SK-N-SH treated with all-trans-retinoic acid at 6 μM for 48 hours (cell line): ENCODE measurements around the gene KLHL40.

Experiments
- ATAC-seq: fragments of 200-7000 bp; cut with Tn5 transposase; 3 replicates; pipeline ENCODE4 v1.9.1; 2020; ENCODE audit warnings: mild to moderate bottlenecking, moderate library complexity
- BACH2 ChIP-seq: fragments of 250-450 bp; sonication (Bioruptor Pico); IDR thresholded peaks from 2 replicates; pipeline ENCODE4 v1.9.0; 2021; ENCODE audit warnings: mild to moderate bottlenecking, borderline replicate concordance
- CSDC2 ChIP-seq: fragments of 250-450 bp; sonication (Bioruptor Pico); IDR thresholded peaks from 2 replicates; pipeline ENCODE4 v1.5.0; 2020; ENCODE audit warnings: mild to moderate bottlenecking, moderate library complexity
- ESRRG ChIP-seq: fragments of 250-450 bp; sonication (Bioruptor Pico); IDR thresholded peaks from 2 replicates; pipeline ENCODE4 v1.6.1; 2021; ENCODE audit warnings: mild to moderate bottlenecking
- GLIS3 ChIP-seq: fragments of 250-450 bp; sonication (Bioruptor Pico); IDR thresholded peaks from 2 replicates; pipeline ENCODE4 v1.5.0; 2020; ENCODE audit warnings: mild to moderate bottlenecking, moderate library complexity
- ISL1 ChIP-seq: fragments of 250-450 bp; sonication (Bioruptor Pico); IDR thresholded peaks from 2 replicates; pipeline ENCODE4 v2.1.2; 2022; ENCODE audit warnings: mild to moderate bottlenecking, moderate library complexity
- OSR1 ChIP-seq: fragments of 250-450 bp; sonication (Bioruptor Pico); IDR thresholded peaks from 2 replicates; pipeline ENCODE4 v1.8.0; 2022; ENCODE audit warnings: moderate library complexity, mild to moderate bottlenecking, inconsistent platforms
- RARB ChIP-seq: fragments of 250-450 bp; sonication (Bioruptor Pico); IDR thresholded peaks from 2 replicates; pipeline ENCODE4 v1.8.0; 2021; ENCODE audit warnings: mild to moderate bottlenecking, moderate library complexity
- SNAI2 ChIP-seq: fragments of 250-450 bp; sonication (Bioruptor Pico); IDR thresholded peaks from 2 replicates; pipeline ENCODE4 v1.5.0; 2020; ENCODE audit warnings: mild to moderate bottlenecking, moderate library complexity
- TOX ChIP-seq: fragments of 250-450 bp; sonication (Bioruptor Pico); IDR thresholded peaks from 2 replicates; pipeline ENCODE4 v1.8.0; 2021; ENCODE audit warnings: mild to moderate bottlenecking, moderate library complexity, borderline replicate concordance
- ZFP3 ChIP-seq: fragments of 250-450 bp; sonication (Bioruptor Pico); IDR thresholded peaks from 2 replicates; pipeline ENCODE4 v1.5.0; 2020; ENCODE audit warnings: mild to moderate bottlenecking, moderate library complexity
- ZFP30 ChIP-seq: fragments of 450-650 bp; formaldehyde crosslinking; IDR thresholded peaks from 2 replicates; pipeline ENCODE4 v1.5.0; 2022; ENCODE audit warnings: mild to moderate bottlenecking, moderate library complexity
- ZNF565 ChIP-seq: fragments of 450-650 bp; formaldehyde crosslinking; conservative IDR thresholded peaks from 2 replicates; pipeline ENCODE4 v1.5.0; 2020; ENCODE audit warnings: low read depth, mild to moderate bottlenecking, moderate library complexity
- ZNF8 ChIP-seq: fragments of 450-650 bp; formaldehyde crosslinking; IDR thresholded peaks from 2 replicates; pipeline ENCODE4 v1.5.0; 2020; ENCODE audit warnings: mild to moderate bottlenecking, moderate library complexity
- TF ChIP-seq, protein P1 (sequence below): fragments of 250-450 bp; sonication (Bioruptor Pico); IDR thresholded peaks from 2 replicates; pipeline ENCODE4 v1.5.1; 2021; ENCODE audit warnings: mild to moderate bottlenecking, moderate library complexity
- TF ChIP-seq, protein P2 (sequence below): fragments of 250-450 bp; sonication (Bioruptor Pico); IDR thresholded peaks from 2 replicates; pipeline ENCODE4 v1.5.0; 2020; ENCODE audit warnings: mild to moderate bottlenecking, moderate library complexity
- TF ChIP-seq, protein P3 (sequence below): fragments of 250-450 bp; sonication (Bioruptor Pico); IDR thresholded peaks from 2 replicates; pipeline ENCODE4 v1.5.1; 2020; ENCODE audit warnings: low read depth, mild to moderate bottlenecking, moderate library complexity
- TF ChIP-seq, protein P4 (sequence below): fragments of 250-450 bp; sonication (Bioruptor Pico); IDR thresholded peaks from 2 replicates; pipeline ENCODE4 v1.8.0; 2020; ENCODE audit warnings: mild to moderate bottlenecking, moderate library complexity, borderline replicate concordance
- TF ChIP-seq, protein P5 (sequence below): fragments of 250-450 bp; sonication (Bioruptor Pico); IDR thresholded peaks from 2 replicates; pipeline ENCODE4 v1.8.0; 2021; ENCODE audit warnings: low read depth, mild to moderate bottlenecking, moderate library complexity, borderline replicate concordance

KLHL40 gene

DNA sequence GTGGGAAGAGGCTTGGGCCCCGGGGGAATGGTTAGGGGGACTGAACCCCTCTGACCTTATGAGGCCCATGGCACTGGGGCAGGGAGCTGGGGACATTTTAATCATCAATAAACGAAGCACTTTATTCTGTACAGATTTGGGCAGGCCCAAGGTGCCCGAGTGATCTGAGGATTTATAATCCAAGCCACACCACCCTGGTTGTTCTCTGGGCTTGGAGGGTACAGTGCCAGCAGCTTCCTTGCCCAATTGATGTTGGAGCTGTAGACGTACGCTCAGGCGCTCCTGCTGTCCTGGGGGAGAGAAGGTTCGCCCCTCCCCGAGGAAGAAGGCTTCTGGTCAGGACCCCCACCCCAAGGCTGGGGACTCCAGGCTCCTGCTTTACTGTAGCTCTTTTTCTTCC, 19.3 kb upstream of the KLHL40 start:
- no peak for ATAC-seq
- TF ChIP-seq, protein P1, sequence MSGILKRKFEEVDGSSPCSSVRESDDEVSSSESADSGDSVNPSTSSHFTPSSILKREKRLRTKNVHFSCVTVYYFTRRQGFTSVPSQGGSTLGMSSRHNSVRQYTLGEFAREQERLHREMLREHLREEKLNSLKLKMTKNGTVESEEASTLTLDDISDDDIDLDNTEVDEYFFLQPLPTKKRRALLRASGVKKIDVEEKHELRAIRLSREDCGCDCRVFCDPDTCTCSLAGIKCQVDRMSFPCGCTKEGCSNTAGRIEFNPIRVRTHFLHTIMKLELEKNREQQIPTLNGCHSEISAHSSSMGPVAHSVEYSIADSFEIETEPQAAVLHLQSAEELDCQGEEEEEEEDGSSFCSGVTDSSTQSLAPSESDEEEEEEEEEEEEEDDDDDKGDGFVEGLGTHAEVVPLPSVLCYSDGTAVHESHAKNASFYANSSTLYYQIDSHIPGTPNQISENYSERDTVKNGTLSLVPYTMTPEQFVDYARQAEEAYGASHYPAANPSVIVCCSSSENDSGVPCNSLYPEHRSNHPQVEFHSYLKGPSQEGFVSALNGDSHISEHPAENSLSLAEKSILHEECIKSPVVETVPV, result no peak
- TF ChIP-seq GLIS3 (no peak), ZFP3 (CRISPR knock-in tag) (no peak), CSDC2 (CRISPR knock-in tag) (no peak), OSR1 (CRISPR knock-in tag) (no peak), ZFP30 (CRISPR knock-in tag) (no peak), BACH2 (CRISPR knock-in tag) (no peak), ZNF8 (CRISPR knock-in tag) (no peak), TOX (CRISPR knock-in tag) (no peak), SNAI2 (no peak), RARB (CRISPR knock-in tag) (no peak), ISL1 (CRISPR knock-in tag) (no peak)
- TF ChIP-seq, protein P2, sequence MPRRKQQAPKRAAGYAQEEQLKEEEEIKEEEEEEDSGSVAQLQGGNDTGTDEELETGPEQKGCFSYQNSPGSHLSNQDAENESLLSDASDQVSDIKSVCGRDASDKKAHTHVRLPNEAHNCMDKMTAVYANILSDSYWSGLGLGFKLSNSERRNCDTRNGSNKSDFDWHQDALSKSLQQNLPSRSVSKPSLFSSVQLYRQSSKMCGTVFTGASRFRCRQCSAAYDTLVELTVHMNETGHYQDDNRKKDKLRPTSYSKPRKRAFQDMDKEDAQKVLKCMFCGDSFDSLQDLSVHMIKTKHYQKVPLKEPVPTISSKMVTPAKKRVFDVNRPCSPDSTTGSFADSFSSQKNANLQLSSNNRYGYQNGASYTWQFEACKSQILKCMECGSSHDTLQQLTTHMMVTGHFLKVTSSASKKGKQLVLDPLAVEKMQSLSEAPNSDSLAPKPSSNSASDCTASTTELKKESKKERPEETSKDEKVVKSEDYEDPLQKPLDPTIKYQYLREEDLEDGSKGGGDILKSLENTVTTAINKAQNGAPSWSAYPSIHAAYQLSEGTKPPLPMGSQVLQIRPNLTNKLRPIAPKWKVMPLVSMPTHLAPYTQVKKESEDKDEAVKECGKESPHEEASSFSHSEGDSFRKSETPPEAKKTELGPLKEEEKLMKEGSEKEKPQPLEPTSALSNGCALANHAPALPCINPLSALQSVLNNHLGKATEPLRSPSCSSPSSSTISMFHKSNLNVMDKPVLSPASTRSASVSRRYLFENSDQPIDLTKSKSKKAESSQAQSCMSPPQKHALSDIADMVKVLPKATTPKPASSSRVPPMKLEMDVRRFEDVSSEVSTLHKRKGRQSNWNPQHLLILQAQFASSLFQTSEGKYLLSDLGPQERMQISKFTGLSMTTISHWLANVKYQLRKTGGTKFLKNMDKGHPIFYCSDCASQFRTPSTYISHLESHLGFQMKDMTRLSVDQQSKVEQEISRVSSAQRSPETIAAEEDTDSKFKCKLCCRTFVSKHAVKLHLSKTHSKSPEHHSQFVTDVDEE (CRISPR knock-in tag), result no peak
- TF ChIP-seq, protein P3, sequence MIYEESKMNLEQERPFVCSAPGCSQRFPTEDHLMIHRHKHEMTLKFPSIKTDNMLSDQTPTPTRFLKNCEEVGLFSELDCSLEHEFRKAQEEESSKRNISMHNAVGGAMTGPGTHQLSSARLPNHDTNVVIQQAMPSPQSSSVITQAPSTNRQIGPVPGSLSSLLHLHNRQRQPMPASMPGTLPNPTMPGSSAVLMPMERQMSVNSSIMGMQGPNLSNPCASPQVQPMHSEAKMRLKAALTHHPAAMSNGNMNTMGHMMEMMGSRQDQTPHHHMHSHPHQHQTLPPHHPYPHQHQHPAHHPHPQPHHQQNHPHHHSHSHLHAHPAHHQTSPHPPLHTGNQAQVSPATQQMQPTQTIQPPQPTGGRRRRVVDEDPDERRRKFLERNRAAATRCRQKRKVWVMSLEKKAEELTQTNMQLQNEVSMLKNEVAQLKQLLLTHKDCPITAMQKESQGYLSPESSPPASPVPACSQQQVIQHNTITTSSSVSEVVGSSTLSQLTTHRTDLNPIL (CRISPR knock-in tag), result no peak
- TF ChIP-seq, all 23 proteins: peak for 0

DNA sequence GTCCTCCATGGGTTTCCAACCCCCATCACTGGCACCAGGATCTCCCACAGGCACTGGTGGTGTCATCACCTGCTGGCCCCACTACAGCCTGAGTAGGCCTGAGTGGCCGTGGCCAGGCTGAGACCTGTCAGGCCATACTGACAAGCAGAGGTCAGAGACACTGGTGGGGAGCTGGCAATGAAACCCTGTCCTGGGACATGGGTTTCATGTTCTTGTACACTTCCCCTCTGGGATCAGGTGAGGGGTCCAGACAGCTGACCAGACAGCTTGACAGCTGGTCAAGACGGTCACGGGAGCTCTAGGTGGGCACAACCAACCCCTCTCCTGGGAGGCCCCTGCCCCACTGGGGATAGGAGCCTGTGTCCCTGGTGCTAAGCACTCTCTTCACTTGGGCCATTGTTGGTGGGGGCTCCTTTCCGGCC, 18.7 kb upstream of the KLHL40 start:
- TF ChIP-seq ZNF565 (no peak), BACH2 (CRISPR knock-in tag) (no peak), SNAI2 (no peak), OSR1 (CRISPR knock-in tag) (no peak), ZFP30 (CRISPR knock-in tag) (no peak), RARB (CRISPR knock-in tag) (no peak), ZNF8 (CRISPR knock-in tag) (no peak), ZFP3 (CRISPR knock-in tag) (no peak), ESRRG (CRISPR knock-in tag) (no peak)
- TF ChIP-seq, protein P3 (CRISPR knock-in tag), result no peak
- TF ChIP-seq, protein P4, sequence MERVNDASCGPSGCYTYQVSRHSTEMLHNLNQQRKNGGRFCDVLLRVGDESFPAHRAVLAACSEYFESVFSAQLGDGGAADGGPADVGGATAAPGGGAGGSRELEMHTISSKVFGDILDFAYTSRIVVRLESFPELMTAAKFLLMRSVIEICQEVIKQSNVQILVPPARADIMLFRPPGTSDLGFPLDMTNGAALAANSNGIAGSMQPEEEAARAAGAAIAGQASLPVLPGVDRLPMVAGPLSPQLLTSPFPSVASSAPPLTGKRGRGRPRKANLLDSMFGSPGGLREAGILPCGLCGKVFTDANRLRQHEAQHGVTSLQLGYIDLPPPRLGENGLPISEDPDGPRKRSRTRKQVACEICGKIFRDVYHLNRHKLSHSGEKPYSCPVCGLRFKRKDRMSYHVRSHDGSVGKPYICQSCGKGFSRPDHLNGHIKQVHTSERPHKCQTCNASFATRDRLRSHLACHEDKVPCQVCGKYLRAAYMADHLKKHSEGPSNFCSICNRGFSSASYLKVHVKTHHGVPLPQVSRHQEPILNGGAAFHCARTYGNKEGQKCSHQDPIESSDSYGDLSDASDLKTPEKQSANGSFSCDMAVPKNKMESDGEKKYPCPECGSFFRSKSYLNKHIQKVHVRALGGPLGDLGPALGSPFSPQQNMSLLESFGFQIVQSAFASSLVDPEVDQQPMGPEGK (CRISPR knock-in tag), result no peak
- TF ChIP-seq, protein P5, sequence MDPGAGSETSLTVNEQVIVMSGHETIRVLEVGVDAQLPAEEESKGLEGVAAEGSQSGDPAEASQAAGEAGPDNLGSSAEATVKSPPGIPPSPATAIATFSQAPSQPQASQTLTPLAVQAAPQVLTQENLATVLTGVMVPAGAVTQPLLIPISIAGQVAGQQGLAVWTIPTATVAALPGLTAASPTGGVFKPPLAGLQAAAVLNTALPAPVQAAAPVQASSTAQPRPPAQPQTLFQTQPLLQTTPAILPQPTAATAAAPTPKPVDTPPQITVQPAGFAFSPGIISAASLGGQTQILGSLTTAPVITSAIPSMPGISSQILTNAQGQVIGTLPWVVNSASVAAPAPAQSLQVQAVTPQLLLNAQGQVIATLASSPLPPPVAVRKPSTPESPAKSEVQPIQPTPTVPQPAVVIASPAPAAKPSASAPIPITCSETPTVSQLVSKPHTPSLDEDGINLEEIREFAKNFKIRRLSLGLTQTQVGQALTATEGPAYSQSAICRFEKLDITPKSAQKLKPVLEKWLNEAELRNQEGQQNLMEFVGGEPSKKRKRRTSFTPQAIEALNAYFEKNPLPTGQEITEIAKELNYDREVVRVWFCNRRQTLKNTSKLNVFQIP (CRISPR knock-in tag), result no peak
- TF ChIP-seq, protein P1, result no peak
- ATAC-seq, result no peak
